ENCODE results near the gene NR4A1.
"Not testable (repeated sequence)": the region's sequence is repeated elsewhere in the genome, so short reads cannot be mapped to it uniquely, and the experiment has no call there.

The NR4A1 gene

DNA sequence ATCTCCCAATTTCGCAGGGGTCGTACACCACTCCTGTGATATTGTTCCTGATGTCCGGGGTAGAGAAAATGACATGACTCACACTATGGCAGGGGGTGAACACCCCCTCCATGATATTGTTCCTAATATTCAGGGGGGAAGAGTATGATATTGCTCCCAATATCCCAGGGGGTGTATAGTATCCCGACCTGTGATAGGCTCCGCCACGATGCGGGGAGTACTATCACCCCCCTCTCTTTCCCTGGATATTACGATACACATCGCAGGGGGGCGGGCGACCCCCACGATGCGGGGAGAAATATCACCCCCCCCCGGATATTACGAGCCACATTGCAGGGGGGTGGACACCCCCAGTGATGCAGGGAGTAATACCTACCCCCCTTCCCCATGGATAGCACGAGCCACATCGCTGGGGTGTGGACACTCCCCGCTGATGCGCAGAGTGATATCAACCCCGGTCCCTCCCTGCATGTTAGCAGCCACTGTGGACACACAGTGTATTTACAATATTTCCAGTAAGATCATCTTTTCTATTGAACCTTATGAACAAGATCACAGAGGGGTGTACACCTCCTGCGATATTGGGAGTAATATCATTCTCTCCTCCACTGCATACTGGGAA, 45.9 kb downstream of the NR4A1 start:
- no peak for FAIRE-seq

DNA sequence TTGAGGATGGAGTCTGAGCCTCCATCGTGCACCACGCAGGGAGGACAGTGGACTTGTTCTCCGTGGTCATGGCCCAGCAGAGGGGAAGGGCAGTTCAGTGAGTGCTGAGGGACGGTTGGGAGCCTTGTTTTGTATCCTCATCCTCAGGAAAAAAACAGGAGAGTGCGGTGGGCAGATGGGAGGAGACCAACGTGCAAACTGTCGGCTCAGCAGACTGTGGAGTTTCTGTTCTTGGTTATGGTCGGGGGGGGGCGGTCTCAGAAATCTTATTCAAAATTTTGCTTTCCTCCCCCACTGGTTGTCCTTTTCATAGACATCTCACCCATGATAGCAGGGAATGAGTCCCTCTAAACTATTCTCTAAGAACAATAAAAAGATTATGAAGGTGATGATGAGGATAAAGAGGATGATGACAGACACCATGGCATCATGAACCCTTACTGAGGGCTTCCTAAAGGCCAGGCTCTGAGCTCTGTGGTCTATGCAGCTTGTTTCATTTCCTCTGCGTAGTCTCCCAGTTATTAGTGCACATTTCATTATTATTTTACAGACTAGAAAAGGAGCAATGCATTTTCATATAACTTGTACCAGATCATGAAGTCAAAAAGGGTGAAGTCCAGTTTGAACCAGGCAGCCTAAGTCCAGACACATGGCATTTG, 53.3 kb downstream of the NR4A1 start:
- DNase-seq (ENCODE audit: insufficient read length, low spot score); FAIRE-seq: not testable (repeated sequence)
- TF ChIP-seq SPI1 (IDR thresholded peaks at IDR 0.05; ENCODE audit: low read depth, low read length), result peak; percentile 83

More for the DNA sequence above, 45.9 kb downstream of the NR4A1 start:
- DNase-seq (ENCODE audit: insufficient read length, low spot score), result no peak
- TF ChIP-seq SPI1 (IDR thresholded peaks at IDR 0.05; ENCODE audit: low read depth, low read length), result no peak
- no peak for TF ChIP-seq POLR2AphosphoS5 (IDR thresholded peaks at IDR 0.05; ENCODE audit: low read depth, low read length)
- TF ChIP-seq TAF1 (IDR thresholded peaks at IDR 0.05; ENCODE audit: low read depth, low read length), result no peak

All from GM12891 (cell line).